ENCODE measurements around the gene COL18A1. TPM values are rescaled to one million over a fixed set of nuclear protein-coding genes. Genes with fewer than 3 reads are reported as not detected.

The COL18A1 gene
- total RNA-seq, 4 donors from 2014 or later, result 19.3 to 121 (median 23.3) TPM

DNA sequence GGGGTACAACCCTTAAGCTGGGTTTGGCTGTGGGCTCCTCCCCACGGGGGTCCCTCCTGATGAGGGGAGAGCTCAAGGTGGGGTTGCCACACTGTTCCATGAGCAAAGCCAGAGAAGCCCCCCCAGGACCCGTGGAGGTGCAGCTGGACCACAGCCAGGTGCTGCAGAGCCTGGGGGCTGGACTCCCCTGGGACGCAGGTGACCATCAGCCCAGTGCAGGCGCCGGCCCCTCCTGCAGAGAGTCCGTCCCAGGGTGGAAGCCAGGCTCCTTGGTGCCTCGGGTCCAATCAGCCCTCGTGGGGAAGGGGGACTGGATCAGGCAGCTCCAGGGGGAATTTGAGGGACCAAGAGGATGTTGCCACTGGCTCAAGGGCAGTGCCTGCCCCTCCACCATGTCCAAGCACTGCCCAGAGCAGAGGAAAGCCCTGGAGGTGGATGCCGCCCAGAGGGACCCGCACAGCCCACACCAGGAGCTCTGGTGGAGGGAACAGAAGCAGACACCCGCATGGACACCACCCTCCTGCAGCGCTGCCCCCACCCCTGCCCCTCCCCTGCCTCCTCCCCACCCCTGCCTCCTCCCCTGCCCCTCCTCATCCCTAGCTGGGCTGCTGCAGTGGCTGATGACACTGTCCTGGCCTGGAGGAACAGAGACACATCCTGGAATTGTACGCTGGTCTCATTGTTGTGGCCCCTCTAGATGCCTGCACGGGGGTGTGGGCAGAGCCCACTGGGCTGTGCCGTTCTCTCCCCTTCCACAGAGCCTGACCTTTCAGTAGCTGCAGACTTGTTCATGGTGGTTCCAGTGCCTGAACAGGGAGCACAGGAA is 30.8 kb upstream of the COL18A1 start:
- intact Hi-C loops (cut with DNase I; ENCODE audit: low total_unique reads), result no loop called here
- H3K4me1 ChIP-seq, result no peaks in the 10 kb centered on the region
- peaks cover 4% of the 10 kb centered on the region for H3K27me3 ChIP-seq
- no peak for DNase-seq
- H3K9me3 ChIP-seq, result no peaks in the 10 kb centered on the region
- no peak overlapping the region for H3K4me3 ChIP-seq
- 78% methylated on average over 12 of the region's 15 CpGs; no CpG with 5 or more reads in 1 of the 2 donors for WGBS, 2 donors (ENCODE audit: low coverage in 1 of 2)
- H3K27ac ChIP-seq, result no peak overlapping the region
- H3K36me3 ChIP-seq, result no peaks in the 10 kb centered on the region
- no peak for TF ChIP-seq EP300 (IDR thresholded peaks at IDR 0.05; ENCODE audit: low read depth)
- no peak for TF ChIP-seq POLR2A (IDR thresholded peaks at IDR 0.05)
- TF ChIP-seq, protein P1, sequence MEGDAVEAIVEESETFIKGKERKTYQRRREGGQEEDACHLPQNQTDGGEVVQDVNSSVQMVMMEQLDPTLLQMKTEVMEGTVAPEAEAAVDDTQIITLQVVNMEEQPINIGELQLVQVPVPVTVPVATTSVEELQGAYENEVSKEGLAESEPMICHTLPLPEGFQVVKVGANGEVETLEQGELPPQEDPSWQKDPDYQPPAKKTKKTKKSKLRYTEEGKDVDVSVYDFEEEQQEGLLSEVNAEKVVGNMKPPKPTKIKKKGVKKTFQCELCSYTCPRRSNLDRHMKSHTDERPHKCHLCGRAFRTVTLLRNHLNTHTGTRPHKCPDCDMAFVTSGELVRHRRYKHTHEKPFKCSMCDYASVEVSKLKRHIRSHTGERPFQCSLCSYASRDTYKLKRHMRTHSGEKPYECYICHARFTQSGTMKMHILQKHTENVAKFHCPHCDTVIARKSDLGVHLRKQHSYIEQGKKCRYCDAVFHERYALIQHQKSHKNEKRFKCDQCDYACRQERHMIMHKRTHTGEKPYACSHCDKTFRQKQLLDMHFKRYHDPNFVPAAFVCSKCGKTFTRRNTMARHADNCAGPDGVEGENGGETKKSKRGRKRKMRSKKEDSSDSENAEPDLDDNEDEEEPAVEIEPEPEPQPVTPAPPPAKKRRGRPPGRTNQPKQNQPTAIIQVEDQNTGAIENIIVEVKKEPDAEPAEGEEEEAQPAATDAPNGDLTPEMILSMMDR (IDR thresholded peaks at IDR 0.05), result no peak
- TF ChIP-seq POLR2AphosphoS5 (IDR thresholded peaks at IDR 0.05), result no peak
- in situ Hi-C loops (cut with MboI; ENCODE audit: low pct_ligation_motif_present in 1 of 4, low pct_unique_long_range_greater_than_20kb in 1 of 4, low sequenced_read_pairs in 3 of 4), result no loop called here

DNA sequence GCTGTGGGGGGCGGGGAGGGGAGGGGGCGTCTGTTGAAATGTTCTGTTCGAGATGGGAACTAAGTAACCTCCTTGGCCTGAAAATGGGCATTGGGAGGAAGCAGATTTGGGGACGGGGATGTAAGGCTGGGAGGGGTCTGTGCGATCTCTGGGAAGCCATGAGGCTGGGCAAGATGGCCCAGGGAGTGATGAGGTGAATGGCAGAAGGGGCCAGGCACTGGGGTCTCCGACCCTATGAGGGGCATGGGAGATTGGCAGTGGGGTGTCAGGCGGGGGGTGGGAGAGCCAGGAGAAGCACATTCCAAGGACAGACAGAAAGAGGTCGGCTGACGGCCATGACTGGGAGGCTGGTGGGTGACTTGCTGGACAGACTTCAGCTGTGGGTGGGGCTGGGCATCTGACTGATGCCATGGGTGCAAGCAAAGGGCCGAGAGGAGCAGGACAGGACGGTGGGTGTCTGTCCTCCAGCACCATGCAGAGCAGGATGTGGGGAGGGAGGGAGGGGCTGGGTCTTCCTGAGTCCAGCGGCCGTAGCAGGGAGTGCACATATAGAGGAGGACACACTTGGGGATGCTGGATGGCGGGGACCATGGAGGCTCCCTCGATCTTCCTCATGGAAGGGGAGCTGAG is 30.0 kb upstream of the COL18A1 start:
- in situ Hi-C loops (cut with MboI; ENCODE audit: low pct_ligation_motif_present in 1 of 4, low pct_unique_long_range_greater_than_20kb in 1 of 4, low sequenced_read_pairs in 3 of 4), result no loop called here
- Histone ChIP-seq H3K27ac (no peak overlapping the region), H3K4me1 (no peaks in the 10 kb centered on the region), H3K27me3 (peaks cover 4% of the 10 kb centered on the region), H3K4me3 (no peak overlapping the region), H3K9me3 (no peaks in the 10 kb centered on the region), H3K36me3 (no peaks in the 10 kb centered on the region)
- TF ChIP-seq POLR2A (IDR thresholded peaks at IDR 0.05), result no peak
- TF ChIP-seq EP300 (IDR thresholded peaks at IDR 0.05; ENCODE audit: low read depth), result no peak
- TF ChIP-seq, protein P1 (IDR thresholded peaks at IDR 0.05), result no peak
- no peak for TF ChIP-seq POLR2AphosphoS5 (IDR thresholded peaks at IDR 0.05)
- intact Hi-C loops (cut with DNase I; ENCODE audit: low total_unique reads), result no loop called here
- 73% methylated on average over 13 of the region's 15 CpGs; no CpG with 5 or more reads in 1 of the 2 donors for WGBS, 2 donors (ENCODE audit: low coverage in 1 of 2)
- DNase-seq, result no peak

DNA sequence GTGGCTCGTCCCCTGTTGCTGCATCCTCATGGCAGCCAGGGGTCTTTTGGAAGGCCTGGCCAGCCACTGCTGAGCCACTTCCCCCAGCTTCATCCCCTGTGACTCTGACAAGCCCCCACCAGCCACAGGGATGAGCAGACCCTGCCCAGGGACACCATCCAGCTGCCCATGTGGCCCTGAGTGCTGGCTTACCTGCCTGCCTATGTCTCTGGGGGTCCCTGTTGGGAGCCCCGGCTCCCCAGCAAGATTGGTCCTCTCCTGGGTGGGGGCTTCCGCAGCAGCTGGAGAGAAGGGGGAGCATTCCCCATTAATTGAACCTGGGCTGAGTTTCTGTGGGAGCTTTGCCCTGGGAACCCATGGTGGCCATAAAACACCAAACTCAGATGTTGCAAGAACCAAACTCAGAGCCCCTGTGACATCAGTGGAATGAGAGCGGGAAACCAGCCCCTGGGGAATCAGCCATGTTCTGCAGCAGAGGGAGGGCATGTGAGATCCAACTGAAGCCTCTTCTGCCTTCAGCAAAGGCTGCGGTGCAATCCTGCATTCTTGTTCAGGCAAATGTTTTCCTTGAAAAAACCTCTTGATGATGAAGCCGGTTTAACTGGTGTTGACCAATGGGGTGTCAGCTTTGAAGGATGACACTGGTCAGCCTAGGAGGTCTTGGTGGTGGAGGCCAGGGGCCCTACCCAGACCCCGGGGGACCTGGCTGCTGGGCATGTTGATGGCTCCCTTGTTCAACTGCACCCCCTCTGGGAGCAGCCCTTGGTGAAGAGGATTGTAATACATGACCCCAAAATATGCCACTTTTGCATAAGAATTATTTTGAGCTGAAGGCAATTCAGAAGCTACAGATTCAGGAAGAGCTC is 28.3 kb upstream of the COL18A1 start:
- no peaks in the 10 kb centered on the region for H3K36me3 ChIP-seq
- H3K4me3 ChIP-seq, result no peak overlapping the region
- no peak for DNase-seq
- no peaks in the 10 kb centered on the region for H3K9me3 ChIP-seq
- TF ChIP-seq POLR2AphosphoS5 (IDR thresholded peaks at IDR 0.05) (no peak), POLR2A (IDR thresholded peaks at IDR 0.05) (no peak), EP300 (IDR thresholded peaks at IDR 0.05; ENCODE audit: low read depth) (no peak)
- TF ChIP-seq, protein P1 (IDR thresholded peaks at IDR 0.05), result no peak
- intact Hi-C loops (cut with DNase I; ENCODE audit: low total_unique reads) (no loop called here), in situ Hi-C loops (cut with MboI; ENCODE audit: low pct_ligation_motif_present in 1 of 4, low pct_unique_long_range_greater_than_20kb in 1 of 4, low sequenced_read_pairs in 3 of 4) (no loop called here)
- H3K4me1 ChIP-seq, result no peaks in the 10 kb centered on the region
- peaks cover 4% of the 10 kb centered on the region for H3K27me3 ChIP-seq
- WGBS, 2 donors (ENCODE audit: low coverage in 1 of 2), result 60 to 85% methylated on average over 1 to 6 of the region's 7 CpGs
- H3K27ac ChIP-seq, result no peak overlapping the region

DNA sequence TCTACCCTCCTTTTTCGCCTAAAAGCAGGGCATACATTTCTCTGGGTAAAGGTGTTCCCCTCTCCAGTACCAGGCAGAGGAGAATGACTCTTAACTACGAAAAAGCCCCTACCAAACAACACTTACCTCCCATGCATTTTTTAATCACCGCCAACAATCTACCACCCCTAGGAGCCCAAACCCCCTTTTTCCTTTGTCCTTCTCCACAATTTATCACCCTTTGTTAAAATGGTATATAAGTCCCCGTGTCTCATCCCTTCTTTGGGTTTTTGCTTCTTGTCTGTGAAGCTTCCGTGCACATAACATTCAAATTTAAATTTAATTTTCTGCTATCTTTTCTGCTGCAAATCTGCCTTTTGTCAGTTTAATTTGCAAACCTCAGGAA is 27.6 kb upstream of the COL18A1 start:
- no peak for DNase-seq
- H3K36me3 ChIP-seq, result no peaks in the 10 kb centered on the region
- WGBS, 2 donors (ENCODE audit: low coverage in 1 of 2), result 79 to 81% methylated on average over 5 of the region's 5 CpGs
- no peak overlapping the region for H3K27ac ChIP-seq
- no peak overlapping the region for H3K4me3 ChIP-seq
- in situ Hi-C loops (cut with MboI; ENCODE audit: low pct_ligation_motif_present in 1 of 4, low pct_unique_long_range_greater_than_20kb in 1 of 4, low sequenced_read_pairs in 3 of 4) (no loop called here), intact Hi-C loops (cut with DNase I; ENCODE audit: low total_unique reads) (no loop called here)
- TF ChIP-seq, protein P1 (IDR thresholded peaks at IDR 0.05), result no peak
- TF ChIP-seq POLR2AphosphoS5 (IDR thresholded peaks at IDR 0.05) (no peak), POLR2A (IDR thresholded peaks at IDR 0.05) (no peak)
- H3K4me1 ChIP-seq, result no peaks in the 10 kb centered on the region
- peaks cover 4% of the 10 kb centered on the region for H3K27me3 ChIP-seq
- H3K9me3 ChIP-seq, result no peaks in the 10 kb centered on the region

Measured in transverse colon (tissue), 4 donors.